OCI-LY7 (cell line): ENCODE measurements around the gene BRINP2. TPM values are rescaled to one million over a fixed set of nuclear protein-coding genes. Genes with fewer than 3 reads are reported as not detected.

ENCODE experiments used
- BruUV-seq: library from RNA; stranded (reverse); fragments of 400-500 nt; replicated peaks from 2 replicates; lab custom pipeline; 2021; lab: Mats Ljungman, UMichigan
- CTCF ChIA-PET: fragments of 300-600 bp; sonication (Branson Sonifier 250); formaldehyde crosslinking; loops from one replicate; lab custom pipeline; 2022; ENCODE audit warnings: antibody characterized with exemption; ENCODE audit not compliant: unreplicated experiment; lab: Charles Lee
- POLR2A ChIA-PET: fragments of 300-600 bp; sonication (Branson Sonifier 250); formaldehyde crosslinking; loops from one replicate; lab custom pipeline; 2022; ENCODE audit warnings: antibody characterized with exemption; lab: Charles Lee
- DNase-seq: peaks from one replicate; pipeline ENCODE4 v3.0.0-alpha.2; 2015; ENCODE audit warnings: low spot score
- H2AFZ ChIP-seq: fragments of 200-600 bp; sonication (generic), shearing (Covaris generic); 2 replicates; pipeline ENCODE4 v1.6.1; 2014; ENCODE audit warnings: mild to moderate bottlenecking, antibody characterized with exemption, low read length, moderate library complexity
- H3K27ac ChIP-seq: fragments of 200-600 bp; sonication (generic); 2 replicates; pipeline ENCODE4 v1.5.1; 2014; ENCODE audit warnings: mixed run types, low read depth, mild to moderate bottlenecking, moderate library complexity, low read length, inconsistent platforms; ENCODE audit not compliant: poor library complexity, severe bottlenecking
- H3K36me3 ChIP-seq: fragments of 200-600 bp; sonication (generic); 2 replicates; pipeline ENCODE4 v1.6.1; 2014; ENCODE audit warnings: mild to moderate bottlenecking, antibody characterized with exemption, low read length, moderate library complexity, mixed read lengths; ENCODE audit not compliant: insufficient read depth
- H3K4me1 ChIP-seq: fragments of 200-600 bp; sonication (generic); 2 replicates; pipeline ENCODE4 v1.5.1; 2014; ENCODE audit warnings: mild to moderate bottlenecking, low read length; ENCODE audit not compliant: insufficient read depth, poor library complexity, severe bottlenecking
- H3K4me2 ChIP-seq: fragments of 200-600 bp; sonication (generic); 2 replicates; pipeline ENCODE4 v1.6.1; 2014; ENCODE audit warnings: mild to moderate bottlenecking, low read length
- H3K4me3 ChIP-seq: fragments of 200-600 bp; sonication (generic); 2 replicates; pipeline ENCODE4 v1.5.1; 2014; ENCODE audit warnings: mild to moderate bottlenecking, low read depth, low read length; ENCODE audit not compliant: poor library complexity, severe bottlenecking
- H3K79me2 ChIP-seq: fragments of 200-600 bp; sonication (generic); 2 replicates; pipeline ENCODE4 v1.6.1; 2016; ENCODE audit warnings: low read depth, mild to moderate bottlenecking, low read length, moderate library complexity, mixed read lengths; ENCODE audit not compliant: insufficient read depth
- H3K9me2 ChIP-seq: fragments of 200-600 bp; sonication (generic); 2 replicates; pipeline ENCODE4 v1.6.1; 2016; ENCODE audit warnings: mild to moderate bottlenecking, low read length, mixed read lengths; ENCODE audit not compliant: insufficient read depth
- H3K9me3 ChIP-seq: fragments of 200-600 bp; sonication (generic); 2 replicates; pipeline ENCODE4 v1.6.1; 2014; ENCODE audit warnings: mild to moderate bottlenecking, mixed run types, low read length, mixed read lengths
- H4K20me1 ChIP-seq: fragments of 200-600 bp; sonication (generic); 2 replicates; pipeline ENCODE4 v1.6.1; 2014; ENCODE audit warnings: mild to moderate bottlenecking, antibody characterized with exemption, low read length, moderate library complexity, mixed read lengths; ENCODE audit not compliant: insufficient read depth
- EZH2phosphoT487 ChIP-seq: fragments of 200-600 bp; sonication (generic); IDR thresholded peaks from 2 replicates; pipeline ENCODE4 v1.6.1; 2018; ENCODE audit warnings: low read depth, borderline replicate concordance, mild to moderate bottlenecking, mixed run types, antibody characterized with exemption, low read length, moderate library complexity, mixed read lengths
- intact Hi-C: fragments of 100-400 bp; cut with micrococcal nuclease; formaldehyde crosslinking; loops from one replicate; pipeline ENCODE4 v1.10.0; 2022; ENCODE audit not compliant: unreplicated experiment
- total RNA-seq, 2 experiments: library from RNA; depleted of rRNA in 1 of 2; stranded (reverse); fragments of >200 nt in 1 of 2; shearing (Covaris generic) in 1 of 2; gene quantifications; 2 replicates each; pipeline ENCODE4 v1.2.3, GENCODE V29; 2014 to 2022
- TF ChIP-seq, protein P1 (sequence below): fragments of 200-600 bp; sonication (generic); conservative IDR thresholded peaks from 2 replicates; pipeline ENCODE4 v1.5.1; 2014; ENCODE audit warnings: mild to moderate bottlenecking, antibody characterized with exemption, low read length, moderate library complexity, mixed read lengths

The BRINP2 gene
- total RNA-seq, 2 experiments from 2014 or later, result not detected

DNA sequence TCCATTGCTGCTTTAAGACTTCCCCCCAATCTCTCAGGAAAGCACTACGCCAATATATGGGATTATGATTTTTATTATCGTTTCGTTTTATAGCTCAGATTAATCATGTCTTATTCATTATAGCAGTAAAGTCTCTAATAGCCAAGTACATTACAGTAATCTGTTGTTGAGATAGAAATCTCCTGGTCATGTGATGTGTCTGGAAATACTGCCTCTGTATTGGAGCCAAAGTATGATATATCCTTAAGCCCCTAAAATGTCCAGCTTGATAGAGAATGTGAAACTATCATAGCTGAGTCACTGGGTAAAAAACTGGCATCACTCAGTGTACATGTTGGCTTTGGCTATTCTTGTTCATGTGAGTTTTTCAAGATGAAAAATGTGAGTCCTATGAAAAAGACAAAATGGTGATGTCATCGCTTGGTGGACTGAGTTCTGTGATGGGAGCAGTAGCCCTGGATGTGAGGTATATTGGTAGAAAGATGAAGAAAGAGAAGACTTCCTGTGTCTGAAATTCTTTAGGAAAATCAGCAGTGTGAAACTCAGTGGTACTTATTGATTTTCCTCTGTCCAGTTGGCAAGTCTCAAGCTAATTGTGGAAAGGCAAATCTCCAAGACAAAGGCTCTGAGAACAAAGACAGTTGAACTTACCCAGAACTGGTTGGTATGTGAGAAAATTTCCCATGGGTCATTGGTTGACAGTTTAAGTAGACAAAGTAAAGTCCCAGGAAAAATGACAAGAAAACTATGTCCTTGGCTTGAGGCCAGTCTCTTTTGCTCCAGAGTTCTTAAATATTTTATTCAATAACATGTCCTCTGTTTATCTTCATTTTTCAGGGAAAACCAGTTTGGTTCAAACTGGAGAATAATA is 76.2 kb downstream of the BRINP2 start:
- ChIA-PET CTCF (interaction anchor here (0.6 kb wide), 1 partner anchor 11 kb away, joined by 4 read pairs; no protein-coding TSS in a partner anchor), POLR2A (no interaction called here)
- no peak overlapping the region for H2AFZ ChIP-seq
- intact Hi-C loops, result no loop called here
- DNase-seq, result no peak
- H3K79me2 ChIP-seq, result no peaks in the 10 kb centered on the region
- BruUV-seq, result no TSS peak
- H4K20me1 ChIP-seq, result no peaks in the 10 kb centered on the region
- no peak overlapping the region for H3K4me3 ChIP-seq
- TF ChIP-seq EZH2phosphoT487, result no peak
- TF ChIP-seq, protein P1, sequence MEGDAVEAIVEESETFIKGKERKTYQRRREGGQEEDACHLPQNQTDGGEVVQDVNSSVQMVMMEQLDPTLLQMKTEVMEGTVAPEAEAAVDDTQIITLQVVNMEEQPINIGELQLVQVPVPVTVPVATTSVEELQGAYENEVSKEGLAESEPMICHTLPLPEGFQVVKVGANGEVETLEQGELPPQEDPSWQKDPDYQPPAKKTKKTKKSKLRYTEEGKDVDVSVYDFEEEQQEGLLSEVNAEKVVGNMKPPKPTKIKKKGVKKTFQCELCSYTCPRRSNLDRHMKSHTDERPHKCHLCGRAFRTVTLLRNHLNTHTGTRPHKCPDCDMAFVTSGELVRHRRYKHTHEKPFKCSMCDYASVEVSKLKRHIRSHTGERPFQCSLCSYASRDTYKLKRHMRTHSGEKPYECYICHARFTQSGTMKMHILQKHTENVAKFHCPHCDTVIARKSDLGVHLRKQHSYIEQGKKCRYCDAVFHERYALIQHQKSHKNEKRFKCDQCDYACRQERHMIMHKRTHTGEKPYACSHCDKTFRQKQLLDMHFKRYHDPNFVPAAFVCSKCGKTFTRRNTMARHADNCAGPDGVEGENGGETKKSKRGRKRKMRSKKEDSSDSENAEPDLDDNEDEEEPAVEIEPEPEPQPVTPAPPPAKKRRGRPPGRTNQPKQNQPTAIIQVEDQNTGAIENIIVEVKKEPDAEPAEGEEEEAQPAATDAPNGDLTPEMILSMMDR, result no peak
- H3K4me2 ChIP-seq, result no peak overlapping the region
- H3K36me3 ChIP-seq, result no peaks in the 10 kb centered on the region
- no peaks in the 10 kb centered on the region for H3K9me2 ChIP-seq
- no peak overlapping the region for H3K27ac ChIP-seq
- H3K4me1 ChIP-seq, result no peaks in the 10 kb centered on the region
- H3K9me3 ChIP-seq, result no peaks in the 10 kb centered on the region

DNA sequence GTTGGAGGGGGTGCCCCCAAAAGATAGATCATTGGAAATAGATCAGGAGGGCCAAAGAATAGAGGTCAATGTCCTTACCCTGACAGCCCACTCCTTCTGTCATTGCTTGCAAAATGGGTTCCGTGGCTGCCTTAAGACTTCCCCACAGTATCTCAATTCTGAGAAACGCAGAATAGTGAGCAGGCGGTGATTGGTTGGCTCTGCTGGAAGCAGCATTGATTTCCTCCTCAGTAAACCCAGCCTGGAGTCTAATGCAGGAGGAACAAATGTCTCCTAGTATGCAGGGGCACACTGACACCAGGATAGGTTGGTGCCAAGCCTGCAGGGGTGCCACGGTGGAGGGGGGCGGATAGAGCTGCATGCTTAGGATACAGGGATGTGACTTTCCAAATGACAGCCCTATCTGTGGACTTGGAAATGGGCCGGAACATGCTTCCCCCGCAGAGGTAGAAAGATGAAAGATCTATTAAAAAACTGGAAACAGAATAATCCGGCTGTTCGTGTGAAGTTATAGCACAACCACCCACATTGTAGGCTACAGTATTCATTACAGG is 76.9 kb downstream of the BRINP2 start:
- no peak for DNase-seq
- H3K36me3 ChIP-seq, result no peaks in the 10 kb centered on the region
- TF ChIP-seq, protein P1, result no peak
- no peak for TF ChIP-seq EZH2phosphoT487
- no peak overlapping the region for H3K4me3 ChIP-seq
- H3K27ac ChIP-seq, result no peak overlapping the region
- H3K4me2 ChIP-seq, result no peak overlapping the region
- H3K9me3 ChIP-seq, result no peaks in the 10 kb centered on the region
- ChIA-PET POLR2A (no interaction called here), CTCF (no interaction called here)
- no TSS peak for BruUV-seq
- no peak overlapping the region for H2AFZ ChIP-seq
- intact Hi-C loops, result no loop called here
- no peaks in the 10 kb centered on the region for H3K79me2 ChIP-seq
- H4K20me1 ChIP-seq, result no peaks in the 10 kb centered on the region
- H3K9me2 ChIP-seq, result no peaks in the 10 kb centered on the region
- H3K4me1 ChIP-seq, result no peaks in the 10 kb centered on the region

DNA sequence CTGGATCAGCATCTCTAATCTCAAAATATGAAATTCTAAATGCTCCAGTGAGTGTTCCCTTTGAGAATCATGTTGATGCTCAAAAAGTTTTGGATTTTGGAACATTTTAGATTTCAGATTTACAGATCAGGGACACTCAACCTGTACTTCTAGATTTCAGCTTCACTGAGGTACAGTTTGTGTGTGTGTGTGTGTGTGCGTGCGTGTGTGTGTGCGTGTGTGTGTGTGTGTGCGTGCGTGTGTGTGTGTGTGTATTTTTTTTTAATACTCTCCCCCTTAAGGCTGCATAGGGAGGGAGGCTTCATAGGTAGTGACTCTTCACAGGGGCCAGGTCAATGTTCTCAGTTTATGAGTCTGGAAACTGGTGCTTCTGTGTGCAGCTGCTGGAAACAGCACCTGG is 77.5 kb downstream of the BRINP2 start:
- Histone ChIP-seq H3K9me2 (no peaks in the 10 kb centered on the region), H3K4me1 (no peaks in the 10 kb centered on the region), H3K79me2 (no peaks in the 10 kb centered on the region), H4K20me1 (no peaks in the 10 kb centered on the region), H3K9me3 (no peaks in the 10 kb centered on the region), H3K4me3 (no peak overlapping the region), H2AFZ (no peak overlapping the region), H3K4me2 (no peak overlapping the region), H3K36me3 (no peaks in the 10 kb centered on the region), H3K27ac (no peak overlapping the region)
- CTCF ChIA-PET, result no interaction called here
- DNase-seq, result no peak
- intact Hi-C loops, result no loop called here
- no peak for TF ChIP-seq EZH2phosphoT487
- TF ChIP-seq, protein P1, result no peak
- POLR2A ChIA-PET, result no interaction called here
- no TSS peak for BruUV-seq
